GM12875 (cell line): ENCODE results near the gene TIMM44.

Experiments
- H3K4me3 ChIP-seq: one replicate; pipeline ENCODE4 v1.5.1; 2011; ENCODE audit warnings: low read depth, low read length, control low read depth
- TF ChIP-seq, protein P1 (sequence below): IDR thresholded peaks from 2 replicates; pipeline ENCODE4 v1.5.1; 2011; ENCODE audit warnings: low read depth, mild to moderate bottlenecking, control low read depth, inconsistent platforms, low read length, moderate library complexity, borderline replicate concordance; ENCODE audit not compliant: insufficient read depth

TIMM44 gene

GRCh38 chr19:7981199-7981598 lies 37.7 kb upstream of the TIMM44 start:
- no peak overlapping the region for H3K4me3 ChIP-seq
- TF ChIP-seq, protein P1, sequence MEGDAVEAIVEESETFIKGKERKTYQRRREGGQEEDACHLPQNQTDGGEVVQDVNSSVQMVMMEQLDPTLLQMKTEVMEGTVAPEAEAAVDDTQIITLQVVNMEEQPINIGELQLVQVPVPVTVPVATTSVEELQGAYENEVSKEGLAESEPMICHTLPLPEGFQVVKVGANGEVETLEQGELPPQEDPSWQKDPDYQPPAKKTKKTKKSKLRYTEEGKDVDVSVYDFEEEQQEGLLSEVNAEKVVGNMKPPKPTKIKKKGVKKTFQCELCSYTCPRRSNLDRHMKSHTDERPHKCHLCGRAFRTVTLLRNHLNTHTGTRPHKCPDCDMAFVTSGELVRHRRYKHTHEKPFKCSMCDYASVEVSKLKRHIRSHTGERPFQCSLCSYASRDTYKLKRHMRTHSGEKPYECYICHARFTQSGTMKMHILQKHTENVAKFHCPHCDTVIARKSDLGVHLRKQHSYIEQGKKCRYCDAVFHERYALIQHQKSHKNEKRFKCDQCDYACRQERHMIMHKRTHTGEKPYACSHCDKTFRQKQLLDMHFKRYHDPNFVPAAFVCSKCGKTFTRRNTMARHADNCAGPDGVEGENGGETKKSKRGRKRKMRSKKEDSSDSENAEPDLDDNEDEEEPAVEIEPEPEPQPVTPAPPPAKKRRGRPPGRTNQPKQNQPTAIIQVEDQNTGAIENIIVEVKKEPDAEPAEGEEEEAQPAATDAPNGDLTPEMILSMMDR, result no peak

- TF ChIP-seq, protein P1, result no peak
- no peak overlapping the region for H3K4me3 ChIP-seq
Observed at GRCh38 chr19:7980635-7981121, 37.2 kb upstream of the TIMM44 start.

GRCh38 chr19:7980168-7980567 lies 36.7 kb upstream of the TIMM44 start:
- TF ChIP-seq, protein P1, result no peak
- no peak overlapping the region for H3K4me3 ChIP-seq

- TF ChIP-seq, protein P1, result no peak
- H3K4me3 ChIP-seq, result no peak overlapping the region
Observed at GRCh38 chr19:7979559-7979958, 36.1 kb upstream of the TIMM44 start.

GRCh38 chr19:7979011-7979410 lies 35.5 kb upstream of the TIMM44 start:
- TF ChIP-seq, protein P1, result no peak

DNA sequence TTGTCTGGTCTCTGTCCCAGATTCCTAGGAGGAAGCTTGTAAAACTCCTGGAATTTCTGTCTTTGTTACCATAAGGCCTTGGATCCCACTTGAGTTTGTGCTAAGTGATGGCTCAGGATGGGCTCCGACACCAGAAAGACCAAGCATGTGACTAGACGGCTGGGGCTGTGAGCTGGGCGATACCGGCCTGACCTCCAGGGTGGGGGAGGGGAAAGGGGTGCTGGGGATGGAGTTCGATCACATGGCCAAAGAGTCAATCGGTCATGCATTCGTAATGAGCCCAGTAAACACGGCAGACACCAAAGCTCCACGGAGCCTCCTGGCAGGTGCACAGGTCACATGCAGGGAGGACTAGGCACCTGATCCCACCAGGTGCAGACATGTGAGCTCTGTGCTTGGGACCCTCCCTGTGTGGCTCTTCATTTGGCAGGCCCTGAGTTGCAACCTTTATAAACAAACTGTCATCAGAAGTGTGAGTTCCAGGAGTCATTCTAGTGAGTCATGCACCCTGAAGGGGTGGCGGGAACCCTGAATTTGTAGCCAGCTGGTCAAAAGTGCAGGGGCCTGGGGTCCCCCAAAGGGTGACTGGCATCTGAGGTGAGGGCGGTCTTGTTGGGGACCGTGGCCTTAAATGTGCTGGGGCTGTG lies 34.8 kb upstream of the TIMM44 start:
- no peak overlapping the region for H3K4me3 ChIP-seq
- TF ChIP-seq, protein P1, result no peak

More at GRCh38 chr19:7979011-7979410, 35.5 kb upstream of the TIMM44 start:
- no peak overlapping the region for H3K4me3 ChIP-seq

DNA sequence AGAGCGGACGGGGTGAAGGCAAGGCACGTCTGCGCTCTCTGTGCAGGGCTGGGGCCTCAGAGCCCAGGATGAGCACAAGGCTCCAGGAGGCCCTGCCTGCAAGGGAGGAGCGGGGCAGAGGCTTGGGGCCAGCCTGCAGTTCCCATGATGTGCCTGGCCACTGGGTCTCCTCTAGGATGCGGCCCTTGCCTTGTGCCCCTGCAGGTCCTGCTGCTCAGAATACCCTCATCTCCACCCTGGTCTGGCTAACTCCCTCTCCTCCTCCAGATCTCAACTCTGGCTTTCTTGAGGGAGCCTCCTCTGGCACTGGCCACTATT lies 34.2 kb upstream of the TIMM44 start:
- H3K4me3 ChIP-seq, result no peak overlapping the region
- TF ChIP-seq, protein P1, result no peak
